Mesenchymal stem cell (in vitro differentiated cells and primary cell): ENCODE measurements around the gene BRD7.

Experiments used
- DNase-seq: peaks from one replicate; pipeline ENCODE4 v3.0.0-alpha.2; 2013
- H2AFZ ChIP-seq: one replicate; pipeline ENCODE4 v1.6.1; 2013; ENCODE audit warnings: low read depth, mild to moderate bottlenecking, control low read depth, inconsistent platforms, low read length, moderate library complexity
- H2AK5ac ChIP-seq: 2 replicates; pipeline ENCODE4 v1.6.1; 2013; ENCODE audit warnings: low read length, moderate library complexity, mild to moderate bottlenecking, inconsistent platforms; ENCODE audit not compliant: severe bottlenecking
- H2BK120ac ChIP-seq: one replicate; pipeline ENCODE4 v1.6.1; 2013; ENCODE audit warnings: low read depth, mild to moderate bottlenecking, inconsistent platforms, low read length, moderate library complexity
- H2BK12ac ChIP-seq, 2 experiments: one replicate each; pipeline ENCODE4 v1.6.1; 2013; ENCODE audit warnings: inconsistent platforms in 2 of 2, low read length in 2 of 2, mild to moderate bottlenecking in 2 of 2, moderate library complexity in 2 of 2, control low read depth in 1 of 2
- H2BK15ac ChIP-seq: one replicate; pipeline ENCODE4 v1.6.1; 2013; ENCODE audit warnings: mild to moderate bottlenecking, low read depth, inconsistent platforms; ENCODE audit not compliant: poor library complexity, severe bottlenecking
- H2BK5ac ChIP-seq: 2 replicates; pipeline ENCODE4 v1.6.1; 2013; ENCODE audit warnings: low read depth, mild to moderate bottlenecking, low read length, control low read depth, inconsistent platforms; ENCODE audit not compliant: poor library complexity, severe bottlenecking
- H3K14ac ChIP-seq, 2 experiments: one replicate each; pipeline ENCODE4 v1.6.1; 2013; ENCODE audit warnings: inconsistent platforms in 2 of 2, low read length in 2 of 2, control low read depth in 1 of 2, mild to moderate bottlenecking in 1 of 2, moderate library complexity in 1 of 2
- H3K18ac ChIP-seq, 2 experiments: one replicate each; pipeline ENCODE4 v1.6.1; 2013; ENCODE audit warnings: inconsistent platforms in 2 of 2, low read length in 2 of 2, control low read depth in 1 of 2, low read depth in 1 of 2, mild to moderate bottlenecking in 1 of 2
- H3K23ac ChIP-seq, 2 experiments: one replicate each; pipeline ENCODE4 v1.6.1; 2013; ENCODE audit warnings: inconsistent platforms in 2 of 2, low read length in 2 of 2, mild to moderate bottlenecking in 2 of 2, moderate library complexity in 2 of 2, control low read depth in 1 of 2
- H3K27ac ChIP-seq: 2 replicates; pipeline ENCODE4 v1.5.1; 2013; ENCODE audit warnings: mild to moderate bottlenecking, moderate library complexity, low read length, control low read depth, inconsistent platforms; ENCODE audit not compliant: poor library complexity, severe bottlenecking
- H3K27me3 ChIP-seq, 2 experiments: 2 replicates each; pipeline versions ENCODE4 v1.6.1 to v1.7.0; 2013; ENCODE audit warnings: low read length in 2 of 2, mild to moderate bottlenecking in 2 of 2, moderate library complexity in 2 of 2, control low read depth in 1 of 2, inconsistent platforms in 1 of 2; ENCODE audit not compliant: control insufficient read depth in 1 of 2, insufficient read depth in 1 of 2
- H3K36me3 ChIP-seq, 2 experiments: 2 replicates each; pipeline versions ENCODE4 v1.6.1 to v1.7.0; 2013; ENCODE audit warnings: low read length in 2 of 2, control low read depth in 1 of 2, inconsistent platforms in 1 of 2, low read depth in 1 of 2, mild to moderate bottlenecking in 1 of 2; ENCODE audit not compliant: insufficient read depth in 2 of 2, control insufficient read depth in 1 of 2
- H3K4ac ChIP-seq, 2 experiments: one replicate each; pipeline ENCODE4 v1.6.1; 2013; ENCODE audit warnings: inconsistent platforms in 2 of 2, low read length in 2 of 2, mild to moderate bottlenecking in 2 of 2, moderate library complexity in 2 of 2, control low read depth in 1 of 2, low read depth in 1 of 2
- H3K4me1 ChIP-seq: 2 replicates; pipeline ENCODE4 v1.6.1; 2013; ENCODE audit warnings: low read depth, low read length, control low read depth; ENCODE audit not compliant: control insufficient read depth, insufficient read depth
- H3K4me2 ChIP-seq: 2 replicates; pipeline ENCODE4 v1.6.1; 2013; ENCODE audit warnings: low read length, mild to moderate bottlenecking, inconsistent platforms; ENCODE audit not compliant: poor library complexity, severe bottlenecking
- H3K4me3 ChIP-seq, 2 experiments: 2 replicates each; pipeline versions ENCODE4 v1.5.1 to v1.7.0; 2013; ENCODE audit warnings: low read length in 2 of 2, mild to moderate bottlenecking in 2 of 2, control low read depth in 1 of 2, low read depth in 1 of 2; ENCODE audit not compliant: insufficient read depth in 1 of 2
- H3K79me1 ChIP-seq: replicated peaks from 2 replicates; pipeline ENCODE4 v1.6.1; 2013; ENCODE audit warnings: mild to moderate bottlenecking, control low read depth, low read length, inconsistent platforms; ENCODE audit not compliant: poor library complexity, severe bottlenecking
- H3K9ac ChIP-seq: 2 replicates; pipeline ENCODE4 v1.7.0; 2013; ENCODE audit warnings: mild to moderate bottlenecking, low read length, moderate library complexity
- H3K9me3 ChIP-seq: 2 replicates; pipeline ENCODE4 v1.7.0; 2013; ENCODE audit warnings: mild to moderate bottlenecking, low read length; ENCODE audit not compliant: control insufficient read depth
- H4K8ac ChIP-seq: one replicate; pipeline ENCODE4 v1.6.1; 2013; ENCODE audit warnings: inconsistent platforms, mild to moderate bottlenecking, low read length, moderate library complexity
- H4K91ac ChIP-seq: one replicate; pipeline ENCODE4 v1.6.1; 2013; ENCODE audit warnings: mild to moderate bottlenecking, low read length, inconsistent platforms
- WGBS: methylation state at CpG from one replicate; pipeline ENCODE4 v1.1.7; 2013; ENCODE audit warnings: mixed read lengths; 5-methylcytosine and 5-hydroxymethylcytosine counted together

BRD7 gene

DNA sequence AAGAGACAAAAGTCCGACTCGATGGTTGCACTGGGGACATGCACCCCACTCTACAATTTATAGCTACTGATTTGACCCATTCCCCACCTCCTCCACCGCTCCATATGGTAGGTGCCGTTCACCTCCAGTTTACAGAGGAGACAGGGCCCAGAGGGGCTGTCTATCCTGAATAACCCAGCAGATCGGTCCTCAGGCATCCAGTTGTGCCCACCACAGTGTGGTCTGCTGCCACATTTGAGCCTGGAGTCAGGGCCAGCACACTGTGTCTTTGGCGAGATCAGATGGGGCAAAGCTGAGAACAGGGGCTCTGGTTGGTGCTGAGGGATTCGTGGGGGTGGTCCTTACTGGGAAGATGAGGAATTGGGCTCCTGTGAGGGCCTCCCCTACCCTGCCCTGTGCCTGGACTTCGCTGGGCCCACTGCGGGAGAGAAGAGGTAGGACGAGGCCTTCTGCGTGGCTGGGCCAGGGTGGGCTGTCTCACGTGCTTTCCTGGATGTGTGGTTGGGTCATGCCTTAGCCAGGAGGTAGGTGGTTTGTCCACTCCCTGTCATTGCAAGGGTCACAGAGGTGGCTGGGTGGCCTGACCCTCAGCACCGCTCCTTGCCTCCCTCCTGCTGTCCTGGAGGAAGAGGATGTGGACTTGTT lies 99.6 kb downstream of the BRD7 start:
- no peak overlapping the region for H2BK5ac ChIP-seq
- H3K18ac ChIP-seq: no peak overlapping the region
- H3K14ac ChIP-seq: peak overlapping the region in 1 of 2 experiments; percentile 35
- no peak overlapping the region for H4K8ac ChIP-seq
- no peaks in the 10 kb centered on the region for H3K27me3 ChIP-seq
- H3K27ac ChIP-seq: no peak overlapping the region
- no peak overlapping the region for H3K4ac ChIP-seq
- no peak overlapping the region for H2BK15ac ChIP-seq
- no peak overlapping the region for H2BK12ac ChIP-seq
- no peak overlapping the region for H2AK5ac ChIP-seq
- DNase-seq: no peak
- 97% methylated on average over 12 of the region's 13 CpGs for WGBS
- H3K9me3 ChIP-seq: no peaks in the 10 kb centered on the region
- H3K23ac ChIP-seq: no peak overlapping the region
- H4K91ac ChIP-seq: no peak overlapping the region
- peaks cover 0 to 11% of the 10 kb centered on the region in 2 experiments for H3K36me3 ChIP-seq
- H3K79me1 ChIP-seq: peaks cover 17% of the 10 kb centered on the region
- H3K4me3 ChIP-seq: no peak overlapping the region
- H3K9ac ChIP-seq: no peak overlapping the region
- no peak overlapping the region for H2BK120ac ChIP-seq
- H3K4me2 ChIP-seq: no peak overlapping the region
- H3K4me1 ChIP-seq: peaks cover 25% of the 10 kb centered on the region
- no peak overlapping the region for H2AFZ ChIP-seq

DNA sequence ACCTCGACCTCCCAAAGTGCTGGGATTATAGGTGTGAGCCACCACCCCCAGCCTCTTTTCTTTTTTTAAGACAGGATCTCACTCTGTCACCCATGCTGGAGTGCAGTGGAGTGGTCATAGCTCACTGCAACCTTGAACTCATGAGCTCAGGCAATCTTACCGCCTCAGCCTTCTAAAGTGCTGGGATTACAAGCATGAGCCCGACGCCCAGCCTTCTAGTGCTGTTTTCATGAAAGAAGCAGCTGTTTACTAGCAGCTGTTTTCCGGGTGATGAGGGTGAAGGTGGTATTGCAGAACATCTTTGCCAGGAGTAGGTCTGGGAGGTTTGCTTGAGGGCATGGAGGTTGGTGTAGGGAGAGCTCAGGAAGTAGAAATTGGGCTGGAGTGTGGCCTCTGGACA lies 100.4 kb downstream of the BRD7 start:
- Histone ChIP-seq H3K4me1 (peaks cover 25% of the 10 kb centered on the region), H2BK12ac (no peak overlapping the region), H3K14ac (no peak overlapping the region), H2BK5ac (no peak overlapping the region), H2BK15ac (no peak overlapping the region), H3K9me3 (no peaks in the 10 kb centered on the region), H4K91ac (no peak overlapping the region), H3K9ac (no peak overlapping the region), H3K4me2 (no peak overlapping the region), H3K27me3 (no peaks in the 10 kb centered on the region), H3K27ac (no peak overlapping the region), H2BK120ac (no peak overlapping the region), H3K36me3 (peaks cover 0 to 11% of the 10 kb centered on the region in 2 experiments), H2AFZ (no peak overlapping the region), H3K4ac (no peak overlapping the region), H3K23ac (no peak overlapping the region), H3K79me1 (peaks cover 11% of the 10 kb centered on the region), H4K8ac (no peak overlapping the region), H2AK5ac (no peak overlapping the region), H3K18ac (no peak overlapping the region), H3K4me3 (no peak overlapping the region)
- WGBS: 96% methylated on average over 5 of the region's 5 CpGs
- DNase-seq: no peak

- Histone ChIP-seq H3K9me3 (no peaks in the 10 kb centered on the region), H2BK12ac (peak overlapping the region; percentile 18 to 65), H3K4ac (no peak overlapping the region), H4K91ac (no peak overlapping the region), H3K23ac (no peak overlapping the region), H3K18ac (peak overlapping the region in 1 of 2 experiments; percentile 70), H3K4me3 (no peak overlapping the region), H4K8ac (peak overlapping the region; percentile 45), H2BK120ac (peak overlapping the region; percentile 59), H3K36me3 (peaks cover 0 to 11% of the 10 kb centered on the region in 2 experiments), H3K27me3 (no peaks in the 10 kb centered on the region), H3K14ac (peak overlapping the region in 1 of 2 experiments; percentile 61), H2AFZ (no peak overlapping the region), H2AK5ac (no peak overlapping the region), H3K9ac (no peak overlapping the region), H2BK5ac (no peak overlapping the region), H3K4me1 (peaks cover 25% of the 10 kb centered on the region), H3K4me2 (no peak overlapping the region), H3K27ac (no peak overlapping the region), H2BK15ac (no peak overlapping the region), H3K79me1 (peaks cover 10% of the 10 kb centered on the region)
- DNase-seq: no peak
- 67% methylated on average over 3 of the region's 3 CpGs for WGBS
Observed at GRCh38 chr16:50267651-50268050, 101.1 kb downstream of the BRD7 start.

GRCh38 chr16:50267151-50267631 lies 101.6 kb downstream of the BRD7 start:
- peak overlapping the region; percentile 45 for H4K8ac ChIP-seq
- H2BK120ac ChIP-seq: peak overlapping the region; percentile 59
- H3K4me2 ChIP-seq: no peak overlapping the region
- peak overlapping the region in 1 of 2 experiments; percentile 70 for H3K18ac ChIP-seq
- no peak overlapping the region for H3K23ac ChIP-seq
- H3K9ac ChIP-seq: peak overlapping the region; percentile 90
- WGBS: 91% methylated on average over 6 of the region's 8 CpGs
- no peak overlapping the region for H2BK5ac ChIP-seq
- peak overlapping the region; percentile 20 for H2AK5ac ChIP-seq
- no peak overlapping the region for H3K27ac ChIP-seq
- H3K9me3 ChIP-seq: no peaks in the 10 kb centered on the region
- peaks cover 0 to 7% of the 10 kb centered on the region in 2 experiments for H3K36me3 ChIP-seq
- peaks cover 10% of the 10 kb centered on the region for H3K79me1 ChIP-seq
- peak overlapping the region in 1 of 2 experiments; percentile 80 for H3K4me3 ChIP-seq
- H2BK12ac ChIP-seq: peak overlapping the region; percentile 18 to 65
- H3K4me1 ChIP-seq: peaks cover 24% of the 10 kb centered on the region
- H4K91ac ChIP-seq: peak overlapping the region; percentile 45
- H2AFZ ChIP-seq: no peak overlapping the region
- DNase-seq: no peak
- no peaks in the 10 kb centered on the region for H3K27me3 ChIP-seq
- H2BK15ac ChIP-seq: peak overlapping the region; percentile 31
- peak overlapping the region in 1 of 2 experiments; percentile 13 for H3K4ac ChIP-seq
- H3K14ac ChIP-seq: peak overlapping the region in 1 of 2 experiments; percentile 61
